GM21360 (cell line): ENCODE data around the gene METTL23.
"Not testable (repeated sequence)": the region's sequence is repeated elsewhere in the genome, so short reads cannot be mapped to it uniquely, and the experiment has no call there.

Experiments used
- ATAC-seq: cut with Tn5 transposase; IDR thresholded peaks from one replicate; pipeline ENCODE4 v1.9.1; 2021; ENCODE audit warnings: mild to moderate bottlenecking, moderate library complexity; ENCODE audit not compliant: unreplicated experiment

METTL23 gene

DNA sequence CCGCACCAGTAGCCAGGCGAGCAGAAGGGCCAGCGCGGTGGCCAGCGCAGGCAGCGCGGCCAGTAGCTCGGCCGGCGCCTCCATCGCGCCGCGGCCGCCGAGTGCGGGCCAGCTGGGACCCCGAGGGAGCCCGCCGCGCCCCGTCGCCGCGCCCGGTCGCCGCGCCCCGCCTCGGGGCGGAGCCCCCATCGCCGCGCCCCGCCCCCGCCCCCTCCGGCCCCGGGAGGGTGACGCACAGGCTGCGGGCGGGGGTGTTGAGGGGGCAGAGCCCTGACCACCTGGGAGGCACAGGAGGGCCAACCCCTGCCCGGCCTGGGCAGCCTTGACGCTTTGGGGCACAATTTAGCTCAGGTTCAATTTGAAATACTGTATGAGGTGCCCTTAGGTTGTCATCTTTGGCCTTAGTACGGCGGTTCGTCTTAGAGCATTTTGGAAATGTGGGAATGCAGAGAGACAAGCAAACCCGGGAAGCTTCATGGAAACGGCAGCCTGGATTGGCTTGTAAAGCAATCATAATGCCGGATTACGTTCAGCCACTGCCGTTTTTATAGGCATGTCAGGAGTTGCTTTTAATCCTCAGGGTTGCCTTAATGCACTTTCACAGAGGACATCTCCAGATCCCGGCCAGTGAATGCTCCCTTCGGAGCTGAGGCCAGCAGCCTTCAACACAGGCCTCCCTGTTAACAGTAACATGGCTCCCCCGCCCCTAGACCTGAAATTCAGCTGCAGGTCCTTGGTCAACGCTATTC, 15.6 kb upstream of the METTL23 start, which contains the start of gene MXRA7:
MXRA7 (minus strand) TSS at position 103 of the 749 bp plus-strand sequence; CDS start at position 84, 19 bp downstream.
- ATAC-seq = no peak

GRCh38 chr17:76712321-76712720, 14.3 kb upstream of the METTL23 start:
- ATAC-seq = not testable (repeated sequence)

DNA sequence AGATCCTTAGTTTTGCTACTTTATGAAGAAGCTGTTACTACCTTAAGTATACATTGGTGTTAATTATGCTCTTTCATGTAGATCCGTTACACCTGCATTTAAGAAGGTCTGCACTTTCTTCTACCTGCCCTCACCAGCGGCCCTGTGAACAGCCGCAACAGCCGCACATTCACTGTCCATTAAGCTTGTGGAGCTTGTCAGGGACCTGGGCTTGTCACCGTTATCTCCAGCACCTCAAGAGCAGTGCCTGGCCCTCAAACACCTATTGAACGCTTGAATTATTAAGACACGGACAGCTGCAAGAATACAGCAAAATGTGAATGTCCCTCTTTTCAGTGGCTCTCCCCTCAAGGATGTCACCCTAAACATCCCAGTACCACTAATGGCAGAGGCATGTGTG, 12.9 kb upstream of the METTL23 start:
- no peak for ATAC-seq

GRCh38 chr17:76714336-76714735, 12.3 kb upstream of the METTL23 start:
- no peak for ATAC-seq

GRCh38 chr17:76714822-76715495, 11.7 kb upstream of the METTL23 start:
- ATAC-seq = no peak

GRCh38 chr17:76715496-76715830, 11.2 kb upstream of the METTL23 start:
- no peak for ATAC-seq

DNA sequence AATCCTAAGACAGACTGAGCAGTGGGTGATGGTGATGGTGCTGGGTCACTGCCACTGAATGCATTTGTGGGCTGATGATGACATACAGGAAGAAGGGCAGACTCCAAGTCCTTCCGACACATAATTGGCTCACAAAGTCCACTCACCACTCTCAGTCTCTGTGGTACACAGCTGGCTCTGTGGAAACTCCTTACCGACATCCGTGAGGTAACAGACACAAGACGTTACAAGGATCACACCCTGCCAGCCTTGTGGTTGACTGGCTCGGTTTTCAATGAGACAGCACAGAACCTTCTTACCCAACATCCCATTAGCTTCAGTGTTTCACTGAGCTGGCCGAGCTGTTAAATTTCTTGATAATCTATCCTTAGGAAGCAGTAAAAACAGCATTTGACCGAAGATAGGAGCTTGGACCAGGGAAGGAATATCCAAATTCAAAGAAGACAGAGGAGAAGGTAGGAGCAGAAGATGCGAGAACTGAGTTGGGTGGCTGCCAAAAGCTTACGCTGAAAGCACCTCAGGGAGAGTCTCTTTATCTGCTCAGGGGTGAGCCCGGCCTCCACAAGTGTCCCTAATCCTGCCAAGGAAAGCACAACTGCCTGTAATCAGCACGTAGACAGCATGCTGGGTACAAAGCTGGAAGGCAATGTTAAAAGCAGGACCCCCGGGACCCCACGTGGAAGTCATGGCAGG, 10.3 kb upstream of the METTL23 start:
- ATAC-seq = no peak

- ATAC-seq = no peak
Measured at GRCh38 chr17:76716839-76717215, 9.8 kb upstream of the METTL23 start.

- no peak for ATAC-seq
Measured at GRCh38 chr17:76718516-76718915, 8.1 kb upstream of the METTL23 start.

DNA sequence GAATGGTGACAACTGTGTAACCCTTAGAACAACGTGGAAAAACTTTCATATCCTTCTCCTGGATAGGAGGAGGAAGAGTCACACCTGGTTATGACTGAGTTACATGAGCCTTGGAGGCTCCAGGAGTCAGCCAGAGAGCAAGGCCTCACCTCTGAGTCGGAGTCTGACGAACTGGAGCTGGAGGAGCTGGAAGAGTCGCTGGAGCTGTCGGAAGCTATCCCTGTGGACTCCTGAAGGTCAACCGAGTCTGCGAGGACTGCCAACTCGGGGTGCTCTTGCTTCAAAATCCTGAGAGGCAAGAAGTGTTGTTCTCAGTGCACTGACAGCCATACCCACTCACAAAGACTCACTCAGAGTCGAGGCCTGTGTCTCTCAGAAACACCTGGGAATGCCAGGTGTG, 6.4 kb upstream of the METTL23 start:
- ATAC-seq = no peak

DNA sequence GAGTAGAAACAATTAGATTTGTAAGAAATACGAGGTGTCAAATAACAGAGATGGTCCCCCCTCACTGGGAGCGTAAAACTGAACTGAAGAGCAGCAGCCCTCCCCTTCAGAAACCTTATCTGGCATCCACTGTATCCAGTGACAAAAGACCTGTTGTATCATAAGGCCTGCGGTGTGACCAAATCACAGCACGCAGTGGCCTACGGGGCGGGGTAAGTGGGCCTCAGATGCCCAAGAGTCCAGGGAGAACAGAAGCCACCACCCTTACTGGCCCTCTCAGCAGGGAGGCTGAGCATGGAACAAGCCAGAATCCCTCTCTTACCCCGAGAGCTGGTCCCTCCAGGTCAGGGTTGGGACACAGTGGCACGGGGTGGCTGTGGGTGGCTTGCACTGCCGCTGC, 5.7 kb upstream of the METTL23 start:
- ATAC-seq = no peak

DNA sequence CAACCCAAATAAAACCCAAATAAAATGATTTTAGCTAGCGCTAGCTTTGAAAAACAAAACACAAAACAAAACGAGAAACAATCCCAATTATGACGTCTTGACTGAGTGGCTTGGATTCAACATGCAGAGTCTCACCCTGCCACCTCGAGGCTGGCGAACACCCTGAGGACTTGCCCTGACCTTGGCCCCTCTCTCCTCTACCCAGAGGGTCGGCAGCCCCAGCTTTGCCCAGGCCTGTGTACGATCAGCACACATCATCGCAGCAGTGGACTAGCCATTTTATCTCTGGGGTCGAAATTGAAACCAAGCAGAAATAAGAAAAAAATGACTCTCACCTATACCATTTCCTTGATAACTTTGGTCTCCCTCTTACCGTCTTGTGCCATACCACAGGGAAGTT, 5.2 kb upstream of the METTL23 start:
- ATAC-seq = no peak

DNA sequence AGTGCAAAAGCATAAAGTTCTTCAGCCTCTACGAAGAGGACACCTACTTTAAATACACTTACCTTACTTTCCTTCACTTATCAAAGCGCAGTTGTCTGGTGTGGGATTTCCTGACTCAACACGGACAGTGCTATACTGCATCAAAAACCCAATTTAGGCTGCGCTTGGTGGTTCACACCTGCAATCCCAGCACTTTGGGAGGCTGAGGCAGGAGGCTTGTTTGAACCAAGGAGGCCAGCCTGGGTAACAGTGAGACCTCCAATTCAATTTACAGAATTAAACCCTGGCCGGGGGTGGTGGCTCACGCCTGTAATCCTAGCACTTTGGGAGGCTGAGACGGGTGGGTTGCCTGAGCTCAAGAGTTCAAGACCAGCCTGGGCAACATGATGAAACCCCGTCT, 4.4 kb upstream of the METTL23 start:
- ATAC-seq = no peak

GRCh38 chr17:76722977-76723376, 3.7 kb upstream of the METTL23 start:
- not testable (repeated sequence) for ATAC-seq

GRCh38 chr17:76723812-76724211, 2.8 kb upstream of the METTL23 start:
- ATAC-seq = no peak

- ATAC-seq = peak; percentile 21
Measured at GRCh38 chr17:76725580-76726230, 934 bp upstream of the METTL23 start.

DNA sequence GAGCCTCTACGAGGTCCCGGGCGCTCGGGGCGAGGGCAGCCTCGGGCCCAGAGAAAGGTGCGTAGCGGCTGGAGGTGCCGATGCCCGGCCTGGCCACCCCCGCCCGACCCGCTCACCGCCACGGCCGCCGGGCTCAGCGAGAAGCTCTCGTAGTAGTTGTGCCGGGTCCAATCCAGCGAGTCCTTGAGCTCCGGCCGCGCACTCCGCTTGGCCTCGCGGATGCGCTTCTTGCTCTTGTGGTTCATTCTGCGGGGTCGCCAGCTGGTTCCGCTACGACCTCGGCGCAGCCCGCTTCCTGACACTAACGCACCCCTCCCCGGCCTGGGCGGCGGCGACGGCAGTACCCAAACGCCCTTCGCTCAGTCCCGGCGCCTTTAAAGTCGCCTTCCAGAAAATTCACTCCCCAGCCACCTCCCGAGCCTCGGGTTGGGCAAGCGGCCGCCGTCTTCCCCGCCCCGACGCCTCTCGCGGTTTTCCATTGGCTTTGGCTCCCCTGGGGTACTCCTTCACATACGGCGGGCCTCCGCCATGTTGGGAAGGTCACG, 336 bp upstream of the METTL23 start, which contains the start of gene JMJD6:
JMJD6 (minus strand) TSS at position 376 of the 545 bp plus-strand sequence; CDS start at position 245, 131 bp downstream.
- peak; percentile 39 for ATAC-seq

DNA sequence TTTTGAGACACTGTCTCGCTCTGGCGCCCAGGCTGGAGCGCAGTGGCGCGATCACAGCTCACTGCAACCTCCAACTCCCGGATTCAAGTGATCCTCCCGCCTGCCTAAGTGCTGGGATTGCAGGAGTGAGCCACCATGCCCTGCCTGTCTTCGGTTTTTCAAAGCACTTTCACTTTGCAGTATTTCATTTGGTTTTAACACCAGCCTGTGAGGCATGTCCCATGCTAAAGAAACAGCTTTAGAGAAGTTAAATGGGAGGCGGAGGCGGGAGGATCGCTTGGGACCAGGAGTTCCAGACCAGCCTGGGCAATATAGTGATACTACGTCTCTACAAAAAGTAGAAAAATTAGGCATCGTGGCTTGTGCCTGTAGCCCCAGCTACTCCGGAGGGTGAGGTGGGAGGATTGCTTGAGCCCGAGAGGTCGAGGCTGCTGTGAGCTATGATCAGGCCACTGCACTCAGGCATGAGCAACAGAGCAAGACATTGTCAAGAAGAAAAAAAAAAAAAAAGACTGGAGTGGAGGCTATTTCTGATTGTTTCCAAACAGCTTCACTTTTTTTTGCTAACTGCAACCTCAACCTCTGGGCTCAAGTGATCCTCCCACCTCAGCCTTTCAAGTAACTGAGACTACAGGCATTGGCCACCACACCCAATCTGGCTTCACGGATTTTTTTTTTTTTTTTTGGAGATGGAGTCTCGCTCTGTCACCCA, 1.3 kb downstream of the METTL23 start:
- ATAC-seq = no peak

GRCh38 chr17:76731800-76732733, 5.4 kb downstream of the METTL23 start:
- not testable (repeated sequence) for ATAC-seq
